Upper lobe of right lung (tissue), 1 donor: ENCODE results near the gene ZSWIM3. TPM values are rescaled to one million over a fixed set of nuclear protein-coding genes. Genes with fewer than 3 reads are reported as not detected.
A peak's percentile ranks its signal among the peaks of the same experiment; 100 is the strongest.

Experiments
- ATAC-seq: fragments of 200-7000 bp; cut with Tn5 transposase; one replicate; pipeline ENCODE4 v1.9.1; 2020; ENCODE audit warnings: mild to moderate bottlenecking, moderate library complexity
- DNase-seq: peaks from one replicate; pipeline ENCODE4 v3.0.0-alpha.2; 2020
- H3K27ac ChIP-seq: fragments of 200-600 bp; one replicate; pipeline ENCODE4 v1.8.0; 2022
- H3K27me3 ChIP-seq: fragments of 200-600 bp; one replicate; pipeline ENCODE4 v1.8.0; 2022; ENCODE audit warnings: mild to moderate bottlenecking
- H3K36me3 ChIP-seq: fragments of 200-600 bp; one replicate; pipeline ENCODE4 v1.8.0; 2022
- H3K4me1 ChIP-seq: fragments of 200-600 bp; one replicate; pipeline ENCODE4 v1.8.0; 2022
- H3K4me3 ChIP-seq: fragments of 200-600 bp; one replicate; pipeline ENCODE4 v1.8.0; 2022; ENCODE audit warnings: mild to moderate bottlenecking
- H3K9me3 ChIP-seq: fragments of 200-600 bp; one replicate; pipeline ENCODE4 v1.8.0; 2022
- CTCF ChIP-seq: fragments of 200-600 bp; IDR thresholded peaks from one replicate; pipeline ENCODE4 v1.8.0; 2022; ENCODE audit warnings: antibody characterized with exemption
- intact Hi-C: fragments of 100-400 bp; cut with DNase I; formaldehyde crosslinking; loops from one replicate; pipeline ENCODE4 v1.11.0; 2022
- total RNA-seq: library from RNA; stranded (reverse); fragmentation: NEBNext Ultra II Directional; extraction: Animal tissue kit (Norgen Biotek cat#: 25700); gene quantifications from one replicate; pipeline ENCODE4 v1.2.1, GENCODE V29; 2021
- donor health status: DM: no; HTN: yes; CAD: no; lungs with severe emphysema.

ZSWIM3 gene
- total RNA-seq, 1 donor from 2014 or later: 4.0 TPM

DNA sequence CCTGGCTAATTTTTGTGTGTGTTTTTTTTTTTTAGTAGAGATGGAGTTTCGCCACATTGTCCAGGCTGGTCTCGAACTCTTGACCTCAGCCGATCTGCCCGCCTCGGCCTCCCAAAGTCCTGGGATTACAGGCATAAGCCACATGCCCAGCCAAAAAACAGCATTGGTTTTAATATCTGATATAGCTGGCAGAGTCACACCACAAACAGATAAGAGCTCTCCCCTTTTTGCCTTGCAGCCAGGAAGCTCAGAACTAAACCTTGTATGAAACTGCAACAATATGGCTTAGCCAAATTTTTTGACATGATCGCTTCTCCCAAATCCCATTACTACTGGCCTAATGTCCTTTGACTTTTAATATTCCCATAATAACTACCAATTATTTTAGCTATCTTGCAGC lies 5.1 kb upstream of the ZSWIM3 start:
- DNase-seq (no peak), ATAC-seq (no peak)
- Histone ChIP-seq H3K4me3 (no peak overlapping the region), H3K9me3 (no peaks in the 10 kb centered on the region), H3K27ac (no peak overlapping the region), H3K4me1 (peaks cover 15% of the 10 kb centered on the region), H3K36me3 (peaks cover 36% of the 10 kb centered on the region), H3K27me3 (no peaks in the 10 kb centered on the region)
- no peak for TF ChIP-seq CTCF
- intact Hi-C loops: no loop called here

DNA sequence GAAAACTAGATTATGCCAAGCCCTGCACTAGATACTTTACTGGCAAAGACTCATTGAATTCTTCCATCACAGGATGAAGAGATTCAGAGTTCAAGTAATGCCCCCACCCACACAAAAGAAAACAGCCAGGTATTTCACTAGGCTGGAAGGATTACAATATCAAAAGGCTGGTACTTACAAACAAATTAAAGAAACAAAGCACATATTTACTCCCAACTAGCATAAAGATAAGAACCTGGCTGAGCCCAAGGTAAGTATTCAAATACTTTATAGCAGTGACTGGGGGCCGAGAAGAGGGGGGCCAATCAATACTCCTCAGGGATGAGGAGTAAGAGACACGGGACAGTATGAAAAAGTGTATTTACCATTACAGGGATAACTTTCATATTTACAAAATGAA lies 3.9 kb upstream of the ZSWIM3 start:
- Histone ChIP-seq H3K36me3 (peaks cover 28% of the 10 kb centered on the region), H3K27me3 (no peaks in the 10 kb centered on the region), H3K4me3 (no peak overlapping the region), H3K27ac (no peak overlapping the region), H3K9me3 (no peaks in the 10 kb centered on the region), H3K4me1 (peaks cover 21% of the 10 kb centered on the region)
- no peak for TF ChIP-seq CTCF
- no peak for ATAC-seq
- no peak for DNase-seq
- intact Hi-C loops: no loop called here

- peaks cover 11% of the 10 kb centered on the region for H3K36me3 ChIP-seq
- no peaks in the 10 kb centered on the region for H3K27me3 ChIP-seq
- H3K9me3 ChIP-seq: no peaks in the 10 kb centered on the region
- peak overlapping the region; percentile 92 for H3K27ac ChIP-seq
- peaks cover 21% of the 10 kb centered on the region for H3K4me1 ChIP-seq
- ATAC-seq (peak; percentile 6), DNase-seq (no peak)
- intact Hi-C loops: no loop called here
- H3K4me3 ChIP-seq: peak overlapping the region; percentile 99
- no peak for TF ChIP-seq CTCF
Measured at GRCh38 chr20:45857882-45858216, 435 bp downstream of the ZSWIM3 start.

DNA sequence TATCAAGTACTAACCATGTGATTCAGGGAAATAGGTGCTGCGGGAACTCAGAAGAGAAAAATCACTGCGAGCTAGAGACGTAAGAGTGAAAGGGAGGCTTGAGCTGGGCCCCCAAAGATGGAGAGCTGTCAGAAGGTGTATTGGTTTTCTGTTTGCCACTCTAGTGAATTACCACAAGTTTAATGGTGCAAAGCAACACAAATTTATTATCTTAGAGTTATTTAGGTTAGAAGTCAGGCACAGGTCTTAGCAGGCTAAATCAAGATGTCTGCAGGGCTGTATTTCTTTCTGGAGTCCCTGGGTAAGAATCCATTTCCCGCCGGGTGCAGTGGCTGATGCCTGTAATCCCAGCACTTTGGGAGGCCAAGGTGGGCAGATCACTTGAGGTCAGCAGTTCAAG lies 2.5 kb downstream of the ZSWIM3 start:
- intact Hi-C loops: no loop called here
- ATAC-seq: no peak
- no peak overlapping the region for H3K27ac ChIP-seq
- no peaks in the 10 kb centered on the region for H3K27me3 ChIP-seq
- TF ChIP-seq CTCF: no peak
- no peaks in the 10 kb centered on the region for H3K36me3 ChIP-seq
- no peaks in the 10 kb centered on the region for H3K9me3 ChIP-seq
- H3K4me1 ChIP-seq: peaks cover 21% of the 10 kb centered on the region
- H3K4me3 ChIP-seq: no peak overlapping the region
- no peak for DNase-seq

DNA sequence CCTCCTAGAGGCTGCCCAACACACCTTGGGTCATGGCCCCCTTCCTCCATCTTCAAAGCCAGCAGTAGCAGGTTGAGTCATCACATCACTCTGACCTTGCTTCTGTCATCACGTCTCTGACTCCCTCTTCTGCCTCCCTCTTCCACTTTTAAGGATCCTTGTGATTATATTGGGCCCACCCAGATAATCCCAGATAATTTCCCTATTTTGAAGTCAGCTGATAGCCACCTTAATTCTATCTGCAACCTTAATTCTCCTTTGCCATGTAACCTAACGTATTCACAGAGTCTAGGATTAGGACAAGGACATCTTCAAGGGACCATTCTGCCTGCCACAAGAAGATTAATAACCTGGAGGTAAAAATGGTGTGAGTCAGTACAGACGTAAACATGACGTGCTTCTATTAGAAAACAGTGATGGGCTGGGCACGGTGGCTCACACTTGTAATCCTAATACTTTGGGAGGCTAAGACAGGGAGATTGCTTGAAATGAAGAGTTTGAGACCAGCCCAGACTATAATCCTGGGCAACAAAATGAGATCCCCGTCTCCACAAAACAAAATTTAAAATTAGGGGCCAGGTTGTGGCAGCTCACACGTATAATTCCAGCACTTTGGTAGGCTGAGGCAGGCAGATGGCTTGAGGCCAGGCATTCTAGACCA lies 3.3 kb downstream of the ZSWIM3 start:
- TF ChIP-seq CTCF: no peak

More for the DNA sequence above, 3.3 kb downstream of the ZSWIM3 start:
- DNase-seq (no peak), ATAC-seq (no peak)
- Histone ChIP-seq H3K36me3 (no peaks in the 10 kb centered on the region), H3K4me3 (no peak overlapping the region), H3K27me3 (no peaks in the 10 kb centered on the region), H3K9me3 (no peaks in the 10 kb centered on the region), H3K27ac (no peak overlapping the region), H3K4me1 (peaks cover 15% of the 10 kb centered on the region)
- intact Hi-C loops: no loop called here
